Right lobe of liver (tissue), 4 donors: ENCODE results near the gene LPCAT3.

ENCODE experiments used
- CTCF ChIP-seq, 4 donors: fragments of 200-600 bp in 3 of 4; fragments of 450-650 bp in 1 of 4; IDR thresholded peaks; one replicate each; pipeline versions ENCODE4 v1.5.1 to v1.8.0; 2016 to 2022; ENCODE audit warnings: antibody characterized with exemption in 4 of 4, mild to moderate bottlenecking in 2 of 4
- POLR2A ChIP-seq: fragments of 450-650 bp; IDR thresholded peaks from one replicate; pipeline ENCODE4 v1.6.1; 2017; ENCODE audit warnings: antibody characterized with exemption, mild to moderate bottlenecking
- donor health status: DM: no; HTN: no; CAD: no.
- donor health status: DM: no; HTN: no; CAD: no.
- donor health status: DM: no; HTN: yes; CAD: no.

- TF ChIP-seq POLR2A (no peak), CTCF (IDR thresholded peaks at IDR 0.05) (no peak)
Observed at GRCh38 chr12:7026854-7027253, 8.6 kb upstream of the LPCAT3 start.
